ENCODE measurements around the gene S100A14. TPM values are rescaled to one million over a fixed set of nuclear protein-coding genes. Genes with fewer than 3 reads are reported as not detected.

Gene S100A14
- total RNA-seq, 1 experiment from 2014 or later = 2.1 TPM

- no peak for TF ChIP-seq ZSCAN18 (CRISPR knock-in tag; IDR thresholded peaks at IDR 0.05)
- TF ChIP-seq ZNF232 (CRISPR knock-in tag; IDR thresholded peaks at IDR 0.05) = no peak
- TF ChIP-seq CDX4 (CRISPR knock-in tag; IDR thresholded peaks at IDR 0.05; ENCODE audit: borderline replicate concordance) = no peak
- no peak; the same call in 1 of the 2 replicates for TF ChIP-seq ZNF671 (CRISPR knock-in tag; IDR thresholded peaks at IDR 0.05)
- TF ChIP-seq CTCF (IDR thresholded peaks at IDR 0.05) = no peak
- no peak for TF ChIP-seq FOXK1 (CRISPR knock-in tag; IDR thresholded peaks at IDR 0.05)
- 0 out of 2 replicates have a peak, but pooled peaks have one; percentile 2 for TF ChIP-seq ERG (CRISPR knock-in tag; IDR thresholded peaks at IDR 0.05)
- no peak for TF ChIP-seq IRF1 (CRISPR knock-in tag; IDR thresholded peaks at IDR 0.05)
- TF ChIP-seq ZNF425 (CRISPR knock-in tag; conservative IDR thresholded peaks at IDR 0.05) = peak; percentile 58; the same call in 1 of the 2 replicates
- TF ChIP-seq ZNF138 (CRISPR knock-in tag; conservative IDR thresholded peaks at IDR 0.05) = no peak
- no peak for TF ChIP-seq SOX15 (CRISPR knock-in tag; IDR thresholded peaks at IDR 0.05)
- no peak for TF ChIP-seq MAX (CRISPR knock-in tag; IDR thresholded peaks at IDR 0.05)
- no peak for TF ChIP-seq CREB1 (CRISPR knock-in tag; IDR thresholded peaks at IDR 0.05)
- TF ChIP-seq NR2C2 (CRISPR knock-in tag; IDR thresholded peaks at IDR 0.05) = no peak
- TF ChIP-seq GABPB1 (CRISPR knock-in tag; IDR thresholded peaks at IDR 0.05) = no peak
- TF ChIP-seq ZNF396 (CRISPR knock-in tag; IDR thresholded peaks at IDR 0.05; ENCODE audit: borderline replicate concordance) = no peak
- TF ChIP-seq ATF6 (CRISPR knock-in tag; IDR thresholded peaks at IDR 0.05) = no peak
- no peak for TF ChIP-seq NFYB (CRISPR knock-in tag; conservative IDR thresholded peaks at IDR 0.05; ENCODE audit: low read depth)
Observed at GRCh38 chr1:153648000-153648643, 32.0 kb upstream of the S100A14 start (continued).

All from WTC11 (cell line).